Activated CD8-positive, alpha-beta memory T cell treated with anti-CD3 and anti-CD28 coated beads for 36 hours (primary cell): ENCODE results near the gene OMA1. TPM values are rescaled to one million over a fixed set of nuclear protein-coding genes. Genes with fewer than 3 reads are reported as not detected.
"Not testable (repeated sequence)": the region's sequence is repeated elsewhere in the genome, so short reads cannot be mapped to it uniquely, and the experiment has no call there.

Experiments
- CTCF ChIA-PET: fragments of 350-600 bp; sonication (Branson Sonifier 250); formaldehyde crosslinking; loops from one replicate; lab custom pipeline; 2021; ENCODE audit warnings: antibody characterized with exemption; lab: Charles Lee
- POLR2A ChIA-PET: fragments of 350-600 bp; sonication (Branson Sonifier 250); formaldehyde crosslinking; loops from one replicate; lab custom pipeline; 2021; ENCODE audit warnings: antibody characterized with exemption; lab: Charles Lee
- total RNA-seq, 2 experiments: library from RNA; stranded (reverse); gene quantifications; one replicate each; pipeline ENCODE4 v1.2.3, GENCODE V29; 2021

The OMA1 gene
- total RNA-seq, 2 experiments from 2014 or later, result 11.5 to 14.2 TPM

GRCh38 chr1:58545591-58546519 lies 671 bp downstream of the OMA1 start:
- ChIA-PET POLR2A (no interaction called here), CTCF (interaction anchor here (0.8 to 4.2 kb wide), 9 partner anchors 10 to 106 kb away, joined by 3 to 31 read pairs (median 4); no protein-coding TSS in a partner anchor)

DNA sequence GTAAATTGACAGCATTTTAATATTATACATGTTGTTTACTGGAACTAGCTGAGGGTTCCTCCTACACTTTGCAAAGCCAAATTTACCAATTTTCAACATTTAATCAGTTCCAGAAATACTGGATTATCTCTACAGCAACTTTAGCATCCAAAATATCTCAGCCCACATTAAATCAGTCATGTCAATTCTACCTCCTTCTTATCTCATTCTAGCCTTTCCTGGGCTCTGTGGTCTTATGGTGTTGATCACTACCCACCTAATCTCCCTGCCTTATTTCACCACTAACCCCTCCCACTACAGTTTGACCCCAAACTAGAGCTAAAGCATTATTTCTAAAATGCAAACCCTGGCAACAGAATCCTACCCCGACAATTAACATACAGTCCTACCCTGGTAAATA lies 3.3 kb downstream of the OMA1 start:
- CTCF ChIA-PET, result interaction anchor here (1.3 to 1.6 kb wide), 2 partner anchors 28 to 35 kb away, joined by 3 to 4 read pairs; no protein-coding TSS in a partner anchor

DNA sequence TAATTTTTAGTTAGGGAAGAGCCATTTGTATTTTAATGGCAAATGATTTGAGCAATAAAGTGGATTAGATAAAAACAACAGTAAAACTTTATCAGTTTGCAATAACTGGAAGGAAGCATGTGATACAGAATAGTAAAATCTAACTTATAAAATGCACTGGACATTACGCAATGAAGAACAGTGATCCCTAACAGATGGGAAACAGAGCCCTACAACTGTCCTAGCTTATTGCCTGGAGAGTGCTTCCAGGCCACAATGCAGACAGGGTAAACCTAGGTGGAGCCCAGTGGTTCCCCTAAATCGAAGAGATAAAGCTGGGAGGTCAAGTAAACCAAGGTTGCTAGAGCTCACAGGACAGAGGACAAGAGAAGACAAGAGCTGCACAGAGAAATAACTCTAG lies 7.0 kb downstream of the OMA1 start:
- ChIA-PET POLR2A (no interaction called here), CTCF (interaction anchor here (1.4 to 1.9 kb wide), 2 partner anchors 14 to 24 kb away, joined by 3 to 7 read pairs; no protein-coding TSS in a partner anchor)

More for the DNA sequence above, 3.3 kb downstream of the OMA1 start:
- POLR2A ChIA-PET, result interaction anchor here (1.0 kb wide), 1 partner anchor 156 kb away, joined by 4 read pairs; no protein-coding TSS in a partner anchor

DNA sequence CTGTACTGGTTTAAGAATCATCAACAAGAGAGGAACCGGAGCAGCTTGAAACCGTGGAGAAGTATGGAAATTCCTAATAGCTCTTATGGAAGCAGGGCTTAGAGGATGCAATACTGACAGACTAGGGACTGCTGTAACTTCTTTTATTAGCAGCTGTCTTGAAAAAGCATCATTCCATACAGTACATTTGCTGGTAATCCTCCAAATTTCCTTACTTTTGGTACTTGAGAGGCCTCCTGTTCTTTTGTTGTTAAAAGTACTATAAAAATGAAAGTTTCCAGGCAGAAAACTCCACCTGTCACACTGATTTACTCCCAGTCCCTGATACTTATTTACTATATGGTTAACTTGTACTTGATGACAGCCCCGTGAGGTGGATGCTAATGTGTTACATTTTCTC lies 7.7 kb downstream of the OMA1 start:
- POLR2A ChIA-PET, result no interaction called here
- CTCF ChIA-PET, result interaction anchor here (1.4 to 1.9 kb wide), 2 partner anchors 15 to 23 kb away, joined by 3 to 7 read pairs; no protein-coding TSS in a partner anchor

GRCh38 chr1:58531842-58532241 lies 14.7 kb downstream of the OMA1 start:
- CTCF ChIA-PET, POLR2A ChIA-PET: not testable (repeated sequence)

DNA sequence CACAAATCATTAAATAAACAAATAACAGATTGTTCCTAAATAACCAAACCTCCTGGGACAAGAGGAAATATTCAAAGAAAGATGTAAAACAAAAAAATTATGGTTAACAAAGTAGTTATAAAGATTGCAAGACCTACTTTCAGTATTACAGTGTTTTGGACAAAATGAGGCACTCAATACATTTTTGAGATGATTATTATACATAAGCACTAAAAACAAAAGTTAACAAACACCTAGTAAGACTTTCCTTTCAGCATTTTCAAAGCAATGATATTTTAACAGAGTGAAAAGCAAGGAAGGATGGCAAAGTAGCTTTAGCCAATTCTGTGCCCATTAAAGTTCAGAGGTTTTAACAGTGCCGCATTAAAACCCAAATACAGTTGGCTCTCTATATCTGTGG lies 17.2 kb downstream of the OMA1 start:
- ChIA-PET POLR2A (no interaction called here), CTCF (no interaction called here)

DNA sequence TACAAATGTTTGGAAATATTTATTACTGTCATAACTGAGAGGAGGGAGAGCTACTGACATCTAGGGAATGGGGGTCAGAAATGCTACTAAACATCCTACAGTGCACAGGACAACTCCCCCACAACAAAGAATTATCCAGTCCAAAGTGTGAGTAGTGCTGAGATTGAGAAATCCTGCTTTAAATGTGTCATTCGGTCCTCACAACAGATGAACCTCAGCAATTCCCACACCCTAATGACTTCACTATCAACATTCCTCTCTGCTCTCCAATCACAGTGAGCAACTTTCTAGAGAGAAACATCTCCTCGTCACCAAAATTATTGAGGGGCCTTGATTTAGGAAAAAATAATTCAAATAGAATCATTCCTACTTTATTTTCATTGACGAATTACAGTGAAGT lies 18.0 kb downstream of the OMA1 start:
- POLR2A ChIA-PET, result no interaction called here
- CTCF ChIA-PET, result no interaction called here

DNA sequence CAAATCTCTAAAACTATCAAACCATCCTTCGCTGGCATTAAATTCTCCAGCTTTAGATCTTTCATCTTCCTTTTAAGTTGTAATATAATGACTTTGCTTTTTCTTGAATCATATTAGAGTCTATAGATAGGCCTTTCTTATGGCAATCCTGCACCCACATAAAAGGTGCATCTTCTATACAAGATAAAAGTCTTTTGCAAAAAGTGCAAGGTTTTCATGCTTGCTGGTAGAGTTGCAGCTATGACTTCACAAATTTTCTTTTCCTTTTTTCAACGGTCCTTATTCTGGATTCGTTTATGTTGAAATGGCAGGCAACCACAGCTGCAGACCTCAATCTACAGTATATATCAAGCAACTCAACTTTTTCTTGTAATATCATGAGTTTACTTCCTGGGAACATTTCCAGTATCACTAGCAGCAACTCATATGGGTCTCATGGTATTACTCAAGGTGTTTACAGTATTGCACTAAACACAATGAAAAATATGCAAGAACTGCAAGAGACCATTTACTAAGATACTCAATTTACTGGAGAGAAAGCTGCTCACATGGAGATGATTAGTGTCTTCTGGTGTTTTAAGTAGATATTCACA lies 22.1 kb downstream of the OMA1 start:
- ChIA-PET CTCF (no interaction called here), POLR2A (interaction anchor here (0.6 kb wide), 1 partner anchor 23 kb away, joined by 3 read pairs; no protein-coding TSS in a partner anchor)

DNA sequence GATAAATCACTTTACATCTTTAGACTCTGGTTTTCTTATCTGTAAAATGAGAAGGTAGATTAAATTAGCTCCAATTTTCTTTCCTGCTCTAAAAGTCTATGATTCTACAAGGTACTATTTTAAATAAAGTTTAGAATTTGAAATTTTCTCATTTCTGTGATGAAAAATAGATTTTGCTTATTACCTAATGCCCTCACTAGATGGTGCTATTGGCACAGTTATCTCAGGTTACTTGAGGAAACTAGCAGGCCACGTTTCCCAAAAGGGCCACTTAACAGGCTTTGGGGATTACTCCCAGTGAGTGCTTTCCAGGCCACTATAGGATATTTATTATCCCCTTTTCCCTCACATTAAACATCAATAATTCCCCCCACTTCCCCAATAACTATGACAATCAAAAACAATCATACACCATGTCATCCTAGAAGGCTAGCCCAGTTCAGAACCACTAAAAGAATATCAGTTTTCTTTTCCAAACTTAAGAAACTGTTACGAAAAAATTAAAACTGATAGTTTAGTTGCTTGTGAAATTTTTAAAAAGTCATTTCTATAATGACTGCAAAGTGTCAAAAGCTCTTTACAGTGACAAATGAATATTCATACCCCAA lies 30.6 kb downstream of the OMA1 start:
- ChIA-PET POLR2A (interaction anchor here (0.6 to 0.8 kb wide), 2 partner anchors 26 to 31 kb away, joined by 3 read pairs; no protein-coding TSS in a partner anchor), CTCF (interaction anchor here (0.6 to 4.2 kb wide), 11 partner anchors 11 to 142 kb away, joined by 3 to 31 read pairs (median 4); partner anchors contain the start of gene OMA1)

DNA sequence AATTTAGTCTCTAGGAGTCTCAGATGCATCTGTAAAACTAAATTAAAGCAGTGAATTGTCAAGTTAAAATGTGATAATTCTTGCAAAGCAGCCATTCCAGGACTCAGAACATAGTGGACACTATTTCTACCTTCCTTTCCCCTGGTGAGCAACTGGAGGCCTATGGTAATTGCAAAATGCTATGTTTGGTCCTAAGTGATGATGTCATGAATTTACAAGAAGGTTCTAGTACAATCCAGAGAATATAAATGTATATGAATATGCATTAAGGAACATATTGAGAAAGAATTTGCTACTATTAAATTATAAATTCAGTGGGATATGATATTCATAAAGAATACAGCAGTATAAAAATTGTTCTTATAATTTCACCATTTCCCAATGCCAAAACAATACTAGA lies 32.6 kb downstream of the OMA1 start:
- POLR2A ChIA-PET, result no interaction called here
- CTCF ChIA-PET, result interaction anchor here (1.4 kb wide), 1 partner anchor 139 kb away, joined by 6 read pairs; no protein-coding TSS in a partner anchor

DNA sequence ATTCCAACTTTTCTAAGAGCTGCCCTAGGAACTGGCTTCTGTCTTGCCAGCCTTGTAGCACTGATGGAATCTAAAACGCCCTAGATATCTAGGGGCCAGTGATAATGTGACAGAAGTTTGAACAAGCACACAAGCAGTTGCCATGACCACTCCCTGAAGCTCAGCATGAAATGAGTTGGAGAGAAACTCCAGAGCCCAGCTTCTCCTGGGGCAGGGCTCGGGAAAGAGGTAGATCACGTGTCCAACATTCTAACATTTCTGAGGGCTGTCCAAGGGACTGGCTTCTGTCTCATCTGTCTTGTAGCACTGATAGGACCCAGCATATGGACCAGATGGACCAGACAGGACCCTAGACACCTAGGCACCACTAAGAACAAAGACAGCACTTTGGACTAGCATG lies 37.9 kb downstream of the OMA1 start:
- CTCF ChIA-PET, result no interaction called here
- POLR2A ChIA-PET, result no interaction called here

DNA sequence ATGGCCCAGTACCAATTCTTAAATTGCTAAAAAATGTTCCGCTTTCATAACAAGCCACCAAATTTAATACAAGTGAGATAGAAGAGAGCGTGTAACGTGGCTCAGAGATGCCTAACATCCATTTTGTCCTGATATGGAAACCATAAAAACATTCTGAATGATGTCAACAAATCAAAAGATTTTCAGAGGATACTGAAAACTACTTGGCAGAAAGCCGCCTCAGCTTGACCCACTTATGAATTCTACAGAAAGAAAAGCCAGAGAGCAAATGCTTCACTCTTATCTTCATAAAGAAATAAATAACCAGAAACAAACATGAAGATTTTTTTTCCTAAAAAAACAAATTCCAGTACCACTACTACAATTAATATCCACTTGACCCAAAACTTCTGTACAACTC lies 41.2 kb downstream of the OMA1 start:
- CTCF ChIA-PET, result no interaction called here
- POLR2A ChIA-PET, result no interaction called here

DNA sequence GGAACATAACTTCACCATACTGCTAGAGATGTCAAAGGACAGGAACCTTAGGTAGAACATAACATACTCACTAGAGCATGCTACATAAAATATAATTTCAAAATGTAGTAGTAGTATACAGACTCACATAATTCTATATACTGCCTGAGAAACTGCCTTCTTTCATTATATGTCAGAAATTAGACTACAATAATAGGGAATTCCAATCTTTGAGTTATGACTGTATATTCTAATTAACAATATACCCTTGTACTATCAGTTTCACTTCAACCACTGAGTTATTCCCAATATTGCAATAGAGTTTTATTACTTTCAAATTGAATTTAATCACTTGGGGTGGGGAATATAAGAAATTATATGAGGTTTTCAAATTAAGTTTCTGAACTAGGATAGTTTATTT lies 44.0 kb downstream of the OMA1 start:
- CTCF ChIA-PET, result no interaction called here
- POLR2A ChIA-PET, result no interaction called here

- POLR2A ChIA-PET, result interaction anchor here (0.8 kb wide), 1 partner anchor 18 kb away, joined by 3 read pairs; no protein-coding TSS in a partner anchor
- CTCF ChIA-PET, result interaction anchor here (0.8 kb wide), 1 partner anchor 45 kb away, joined by 3 read pairs; no protein-coding TSS in a partner anchor
Observed at GRCh38 chr1:58500043-58500442, 46.5 kb downstream of the OMA1 start.

GRCh38 chr1:58497499-58497898 lies 49.0 kb downstream of the OMA1 start:
- ChIA-PET CTCF (no interaction called here), POLR2A (no interaction called here)

DNA sequence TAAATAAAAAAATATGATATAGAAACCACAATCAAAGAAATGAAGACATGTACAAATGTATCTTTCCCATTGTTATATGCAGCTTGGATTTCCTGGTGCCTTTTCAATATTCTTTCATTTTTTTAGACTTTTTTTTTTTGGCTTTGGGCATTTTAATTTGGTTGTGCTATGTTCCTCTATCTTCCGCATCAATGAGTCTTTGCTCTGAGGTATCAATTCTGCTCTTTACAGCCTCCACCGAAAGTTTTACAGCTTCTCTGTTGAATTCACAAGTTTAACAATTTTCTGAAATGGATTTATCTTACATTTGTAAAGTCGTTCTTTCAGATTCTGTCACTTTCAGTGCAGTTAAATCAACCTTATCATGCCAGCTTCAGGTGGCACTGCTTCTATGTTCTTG lies 50.5 kb downstream of the OMA1 start:
- CTCF ChIA-PET, result no interaction called here
- POLR2A ChIA-PET, result no interaction called here

- CTCF ChIA-PET, POLR2A ChIA-PET: not testable (repeated sequence)
Observed at GRCh38 chr1:58488914-58489313, 57.6 kb downstream of the OMA1 start.

DNA sequence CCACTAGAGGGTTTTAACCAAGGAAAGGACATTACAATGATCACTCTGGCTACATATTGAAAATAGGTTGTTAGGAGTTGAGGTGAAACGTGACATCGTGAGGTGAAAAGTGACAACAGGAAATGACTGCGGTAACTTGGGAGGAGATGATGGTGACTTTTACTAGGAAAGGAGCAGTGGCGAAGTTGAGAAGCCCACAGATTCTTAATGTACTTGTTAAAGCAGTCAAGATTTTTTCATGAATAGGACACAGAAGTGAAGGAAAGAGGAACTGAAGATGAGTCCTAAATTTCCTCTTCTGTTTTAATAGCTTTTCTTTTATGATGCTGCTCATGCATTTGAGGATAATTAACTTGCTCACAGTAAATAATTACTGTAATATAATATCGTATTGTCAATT lies 59.5 kb downstream of the OMA1 start:
- CTCF ChIA-PET, result no interaction called here
- POLR2A ChIA-PET, result no interaction called here

DNA sequence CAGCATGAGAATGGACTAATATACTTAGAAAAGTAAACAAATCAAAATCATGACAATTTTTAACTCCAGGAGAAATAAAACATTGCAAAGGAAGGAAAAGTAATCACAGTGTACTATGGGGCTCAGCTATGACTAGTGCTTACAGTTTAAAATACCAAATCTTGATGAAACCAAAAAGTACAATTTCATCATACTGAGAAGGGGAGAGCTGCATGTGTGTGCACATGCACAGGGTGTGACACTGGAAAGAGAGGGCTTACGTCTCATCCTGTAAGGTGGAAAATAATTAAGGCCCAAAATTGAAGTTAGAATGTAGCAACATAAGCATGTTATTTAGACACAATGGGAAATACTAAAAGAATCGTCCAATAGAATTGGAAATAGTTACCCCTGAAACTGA lies 64.6 kb downstream of the OMA1 start:
- ChIA-PET CTCF (no interaction called here), POLR2A (interaction anchor here (0.6 kb wide), 1 partner anchor 18 kb away, joined by 3 read pairs; no protein-coding TSS in a partner anchor)
